Fibroblast of skin of abdomen (primary cell): ENCODE data around the gene AP1S3.

Experiments used
- DNase-seq: peaks from one replicate; pipeline ENCODE4 v3.0.0-alpha.2; 2013

AP1S3 gene

GRCh38 chr2:223720367-223720766, 117.0 kb downstream of the AP1S3 start:
- DNase-seq: no peak

GRCh38 chr2:223712642-223713041, 124.7 kb downstream of the AP1S3 start:
- DNase-seq: no peak

GRCh38 chr2:223711596-223712326, 125.6 kb downstream of the AP1S3 start:
- no peak for DNase-seq
